ENCODE results near the gene CACNA1C.

CACNA1C gene

GRCh38 chr12:2306735-2307134 lies 253.9 kb downstream of the CACNA1C start:
- FAIRE-seq (no peak), DNase-seq (ENCODE audit: insufficient read length, low spot score) (no peak)

GRCh38 chr12:2307550-2307949 lies 254.8 kb downstream of the CACNA1C start:
- DNase-seq (ENCODE audit: insufficient read length, low spot score) (no peak), FAIRE-seq (no peak)

- no peak for DNase-seq (ENCODE audit: insufficient read length, low spot score)
- FAIRE-seq = peak; percentile 56
Measured at GRCh38 chr12:2309647-2310046, 256.9 kb downstream of the CACNA1C start.

- DNase-seq (ENCODE audit: insufficient read length, low spot score) = no peak
- FAIRE-seq = no peak
Measured at GRCh38 chr12:2311020-2311778, 258.4 kb downstream of the CACNA1C start.

GRCh38 chr12:2312175-2312574 lies 259.4 kb downstream of the CACNA1C start:
- no peak for FAIRE-seq

GRCh38 chr12:2312770-2313169 lies 260.0 kb downstream of the CACNA1C start:
- no peak for FAIRE-seq
- DNase-seq (ENCODE audit: insufficient read length, low spot score) = no peak

More at GRCh38 chr12:2312175-2312574, 259.4 kb downstream of the CACNA1C start:
- no peak for DNase-seq (ENCODE audit: insufficient read length, low spot score)

GRCh38 chr12:2314492-2314891 lies 261.7 kb downstream of the CACNA1C start:
- DNase-seq (ENCODE audit: insufficient read length, low spot score) (no peak), FAIRE-seq (no peak)

GRCh38 chr12:2317772-2318171 lies 265.0 kb downstream of the CACNA1C start:
- no peak for DNase-seq (ENCODE audit: insufficient read length, low spot score)
- no peak for FAIRE-seq

GRCh38 chr12:2318286-2318685 lies 265.5 kb downstream of the CACNA1C start:
- FAIRE-seq (no peak), DNase-seq (ENCODE audit: insufficient read length, low spot score) (no peak)

- DNase-seq (ENCODE audit: insufficient read length, low spot score) = no peak
- FAIRE-seq = no peak
Measured at GRCh38 chr12:2319136-2319535, 266.3 kb downstream of the CACNA1C start.

- no peak for FAIRE-seq
- DNase-seq (ENCODE audit: insufficient read length, low spot score) = no peak
Measured at GRCh38 chr12:2319737-2320506, 267.1 kb downstream of the CACNA1C start.

GRCh38 chr12:2320841-2321240 lies 268.1 kb downstream of the CACNA1C start:
- DNase-seq (ENCODE audit: insufficient read length, low spot score) (no peak), FAIRE-seq (no peak)

GRCh38 chr12:2322554-2323120 lies 269.9 kb downstream of the CACNA1C start:
- FAIRE-seq = no peak
- no peak for DNase-seq (ENCODE audit: insufficient read length, low spot score)

- FAIRE-seq = no peak
- DNase-seq (ENCODE audit: insufficient read length, low spot score) = no peak
Measured at GRCh38 chr12:2323532-2324255, 270.9 kb downstream of the CACNA1C start.

GRCh38 chr12:2324387-2324786 lies 271.6 kb downstream of the CACNA1C start:
- no peak for DNase-seq (ENCODE audit: insufficient read length, low spot score)

GRCh38 chr12:2325519-2325918 lies 272.7 kb downstream of the CACNA1C start:
- no peak for DNase-seq (ENCODE audit: insufficient read length, low spot score)
- FAIRE-seq = no peak

More at GRCh38 chr12:2324387-2324786, 271.6 kb downstream of the CACNA1C start:
- no peak for FAIRE-seq

- DNase-seq (ENCODE audit: insufficient read length, low spot score) (no peak), FAIRE-seq (no peak)
Measured at GRCh38 chr12:2326470-2326869, 273.7 kb downstream of the CACNA1C start.

GRCh38 chr12:2328661-2329060 lies 275.9 kb downstream of the CACNA1C start:
- no peak for FAIRE-seq
- DNase-seq (ENCODE audit: insufficient read length, low spot score) = no peak

GRCh38 chr12:2329661-2330210 lies 276.9 kb downstream of the CACNA1C start:
- FAIRE-seq (no peak), DNase-seq (ENCODE audit: insufficient read length, low spot score) (no peak)

GRCh38 chr12:2332236-2332635 lies 279.4 kb downstream of the CACNA1C start:
- FAIRE-seq (no peak), DNase-seq (ENCODE audit: insufficient read length, low spot score) (no peak)

GRCh38 chr12:2332947-2333346 lies 280.2 kb downstream of the CACNA1C start:
- no peak for FAIRE-seq
- no peak for DNase-seq (ENCODE audit: insufficient read length, low spot score)
